GM19328 (cell line): ENCODE measurements around the gene PGS1.

Experiments
- ATAC-seq: cut with Tn5 transposase; IDR thresholded peaks from one replicate; pipeline ENCODE4 v1.9.1; 2021; ENCODE audit warnings: mild to moderate bottlenecking, moderate library complexity; ENCODE audit not compliant: unreplicated experiment

PGS1 gene

GRCh38 chr17:78384479-78385175, 6.2 kb downstream of the PGS1 start:
- ATAC-seq: no peak

GRCh38 chr17:78387977-78388941, 9.8 kb downstream of the PGS1 start:
- ATAC-seq: no peak

GRCh38 chr17:78390241-78391050, 12.0 kb downstream of the PGS1 start:
- no peak for ATAC-seq

GRCh38 chr17:78391051-78391431, 12.6 kb downstream of the PGS1 start:
- ATAC-seq: no peak

- ATAC-seq: no peak
Measured at GRCh38 chr17:78391843-78392242, 13.4 kb downstream of the PGS1 start.

GRCh38 chr17:78392295-78392694, 13.8 kb downstream of the PGS1 start:
- no peak for ATAC-seq

GRCh38 chr17:78393575-78393974, 15.1 kb downstream of the PGS1 start:
- ATAC-seq: no peak

- no peak for ATAC-seq
Measured at GRCh38 chr17:78394209-78394608, 15.8 kb downstream of the PGS1 start.

- ATAC-seq: no peak
Measured at GRCh38 chr17:78395155-78395554, 16.7 kb downstream of the PGS1 start.

GRCh38 chr17:78396441-78397337, 18.2 kb downstream of the PGS1 start:
- ATAC-seq: no peak

GRCh38 chr17:78397681-78398101, 19.2 kb downstream of the PGS1 start:
- no peak for ATAC-seq

GRCh38 chr17:78398390-78398789, 19.9 kb downstream of the PGS1 start:
- ATAC-seq: no peak

GRCh38 chr17:78399028-78399692, 20.7 kb downstream of the PGS1 start:
- ATAC-seq: no peak

- ATAC-seq: no peak
Measured at GRCh38 chr17:78399693-78400144, 21.3 kb downstream of the PGS1 start.

- no peak for ATAC-seq
Measured at GRCh38 chr17:78400581-78401240, 22.3 kb downstream of the PGS1 start.

- ATAC-seq: no peak
Measured at GRCh38 chr17:78401246-78401645, 22.8 kb downstream of the PGS1 start.

- ATAC-seq: no peak
Measured at GRCh38 chr17:78401891-78402290, 23.4 kb downstream of the PGS1 start.

GRCh38 chr17:78403822-78404221, 25.4 kb downstream of the PGS1 start:
- ATAC-seq: no peak

- no peak for ATAC-seq
Measured at GRCh38 chr17:78406396-78406795, 27.9 kb downstream of the PGS1 start.
